SH-SY5Y (cell line): ENCODE data around the gene SLC25A30.

ENCODE experiments used
- GATA2 ChIP-seq: IDR thresholded peaks from 2 replicates; pipeline ENCODE4 v1.6.1; 2011; ENCODE audit warnings: mild to moderate bottlenecking, low read depth, low read length
- GATA3 ChIP-seq: IDR thresholded peaks from 2 replicates; pipeline ENCODE4 v1.6.1; 2011; ENCODE audit warnings: low read depth, mild to moderate bottlenecking, low read length, moderate library complexity

DNA sequence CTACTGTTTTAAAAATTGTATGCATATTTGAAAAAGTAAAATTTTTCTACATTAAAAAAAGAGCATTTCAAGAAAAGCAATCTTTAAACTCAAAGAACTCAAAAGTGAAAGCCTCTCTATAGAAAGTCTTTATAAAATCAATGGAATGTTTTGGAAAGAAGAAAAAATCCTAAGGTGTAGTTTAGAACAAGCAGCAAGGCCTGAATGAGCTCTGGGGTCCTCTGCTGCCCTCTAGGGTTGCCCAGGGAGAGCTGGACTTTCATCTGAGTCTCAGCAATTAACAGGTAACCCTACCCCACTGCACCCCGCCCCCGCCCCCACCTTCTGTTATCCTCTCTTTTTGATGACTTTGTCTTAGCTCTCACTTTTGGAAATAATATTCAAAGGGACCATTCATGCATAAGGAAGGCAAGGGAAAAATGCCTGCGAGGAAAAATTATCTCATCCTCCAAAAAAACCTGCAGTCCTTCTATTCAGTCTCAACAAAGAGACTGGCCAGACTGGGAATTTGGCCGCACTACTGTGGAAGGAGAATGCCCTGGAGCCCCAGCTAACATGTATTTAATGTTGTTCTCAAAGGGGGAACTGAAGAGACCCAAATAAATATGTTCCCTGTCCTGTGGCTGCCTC is 24.1 kb downstream of the SLC25A30 start:
- TF ChIP-seq GATA2 (no peak), GATA3 (no peak)
